Smooth muscle cell (in vitro differentiated cells): ENCODE measurements around the gene CNDP1. TPM values are rescaled to one million over a fixed set of nuclear protein-coding genes. Genes with fewer than 3 reads are reported as not detected.
"Not testable (repeated sequence)": the region's sequence is repeated elsewhere in the genome, so short reads cannot be mapped to it uniquely, and the experiment has no call there.

Experiments used
- DNase-seq: peaks from one replicate; lab custom pipeline; 2025; ENCODE audit not compliant: unreplicated experiment; lab: John Stamatoyannopoulos, UW
- H2AFZ ChIP-seq: fragments of 200-600 bp; sonication (generic); 2 replicates; pipeline ENCODE4 v1.6.0; 2016; ENCODE audit warnings: antibody characterized with exemption, low read depth, mild to moderate bottlenecking
- H3F3A ChIP-seq: fragments of 200-600 bp; sonication (generic); 2 replicates; pipeline ENCODE4 v1.6.0; 2017; ENCODE audit warnings: antibody characterized with exemption, low read depth
- H3K27ac ChIP-seq: fragments of 200-600 bp; sonication (generic); 2 replicates; pipeline ENCODE4 v1.5.1; 2016; ENCODE audit warnings: low read depth, mild to moderate bottlenecking
- H3K27me3 ChIP-seq: fragments of 200-600 bp; sonication (generic); 2 replicates; pipeline ENCODE4 v1.6.1; 2016; ENCODE audit warnings: low read depth, mild to moderate bottlenecking
- H3K36me3 ChIP-seq: fragments of 200-600 bp; sonication (generic); 2 replicates; pipeline ENCODE4 v1.5.1; 2016; ENCODE audit warnings: low read depth
- H3K4me1 ChIP-seq: fragments of 200-600 bp; sonication (generic); 2 replicates; pipeline ENCODE4 v1.5.1; 2016; ENCODE audit warnings: low read depth
- H3K4me2 ChIP-seq: fragments of 200-600 bp; sonication (generic); 2 replicates; pipeline ENCODE4 v1.6.0; 2016; ENCODE audit warnings: mild to moderate bottlenecking
- H3K4me3 ChIP-seq: fragments of 200-600 bp; sonication (generic); 2 replicates; pipeline ENCODE4 v1.5.1; 2016; ENCODE audit warnings: mild to moderate bottlenecking
- H3K79me2 ChIP-seq: fragments of 200-600 bp; sonication (generic); 2 replicates; pipeline ENCODE4 v1.6.0; 2016; ENCODE audit warnings: low read depth, mild to moderate bottlenecking
- H3K9ac ChIP-seq: fragments of 200-600 bp; sonication (generic); 2 replicates; pipeline ENCODE4 v1.6.0; 2016; ENCODE audit warnings: low read depth
- H3K9me3 ChIP-seq: fragments of 200-600 bp; sonication (generic); replicated peaks from 2 replicates; pipeline ENCODE4 v1.5.1; 2016; ENCODE audit warnings: low read depth
- H4K20me1 ChIP-seq: fragments of 200-600 bp; sonication (generic); 2 replicates; pipeline ENCODE4 v1.6.0; 2016; ENCODE audit warnings: low read depth
- WGBS: methylation state at CpG from one replicate; pipeline ENCODE4 v1.1.7; 2016; ENCODE audit warnings: low lambda C conversion rate; 5-methylcytosine and 5-hydroxymethylcytosine counted together
- polyA plus RNA-seq: library from polyadenylated mRNA; unstranded; fragments of >200 nt; fragmentation: Nextera tagmentation; extraction: Ambion mirVana; gene quantifications from 2 replicates; pipeline ENCODE4 v1.2.1, GENCODE V29; 2016
- total RNA-seq: library from RNA; depleted of rRNA; stranded (reverse); fragments of >200 nt; gene quantifications from 2 replicates; pipeline ENCODE4 v1.2.3, GENCODE V29; 2014
- TF ChIP-seq, protein P1 (sequence below): fragments of 200-600 bp; sonication (generic); IDR thresholded peaks from 2 replicates; pipeline ENCODE4 v1.5.1; 2017; ENCODE audit warnings: borderline replicate concordance, mild to moderate bottlenecking, antibody characterized with exemption; ENCODE audit not compliant: insufficient read depth, poor library complexity, severe bottlenecking

CNDP1 gene
- total and polyA plus RNA-seq, 2 experiments from 2014 or later, result not detected

DNA sequence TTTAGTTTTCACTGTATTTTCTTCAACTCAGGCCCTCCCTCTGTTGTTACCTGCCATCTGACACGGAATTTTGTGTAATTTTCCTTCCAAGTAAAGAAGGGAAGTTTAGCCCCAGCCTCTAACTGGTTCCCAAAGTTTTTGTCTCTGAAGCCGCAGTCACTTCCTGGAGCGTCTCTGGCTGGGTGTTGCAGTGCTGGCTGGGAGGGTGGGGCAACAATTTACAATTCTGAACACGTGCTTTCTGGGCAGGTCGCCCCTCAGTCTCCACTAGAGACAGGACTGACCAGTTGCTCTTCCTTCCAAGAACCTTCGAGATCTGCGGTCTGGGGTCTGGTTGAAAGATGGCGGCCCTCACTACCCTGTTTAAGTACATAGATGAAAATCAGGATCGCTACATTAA, 34.7 kb upstream of the CNDP1 start:
- H3K4me3 ChIP-seq, result peak overlapping the region; percentile 31

DNA sequence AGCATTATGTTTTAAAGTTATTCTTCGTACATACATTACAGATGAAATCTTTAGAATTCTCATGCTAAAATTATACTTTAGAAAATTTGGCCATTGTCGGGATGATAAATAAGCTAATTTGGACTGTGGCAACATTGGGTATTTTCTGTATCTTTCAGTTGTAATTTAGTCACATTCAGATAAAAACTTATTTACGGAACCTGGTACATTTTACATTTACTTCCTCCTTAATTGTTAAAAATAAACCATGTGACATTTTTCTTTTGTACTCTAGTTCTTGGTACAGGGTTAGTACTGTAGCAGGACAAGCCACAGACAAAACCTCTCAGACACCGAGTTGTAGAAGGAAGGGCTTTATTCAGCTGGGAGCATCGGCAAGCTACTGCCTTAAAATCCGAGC, 33.9 kb upstream of the CNDP1 start:
- no peaks in the 10 kb centered on the region for H3K9me3 ChIP-seq
- no peaks in the 10 kb centered on the region for H3K27me3 ChIP-seq
- H3K27ac ChIP-seq, result peak overlapping the region; percentile 70
- peak overlapping the region; percentile 78 for H3K4me2 ChIP-seq
- TF ChIP-seq, protein P1, sequence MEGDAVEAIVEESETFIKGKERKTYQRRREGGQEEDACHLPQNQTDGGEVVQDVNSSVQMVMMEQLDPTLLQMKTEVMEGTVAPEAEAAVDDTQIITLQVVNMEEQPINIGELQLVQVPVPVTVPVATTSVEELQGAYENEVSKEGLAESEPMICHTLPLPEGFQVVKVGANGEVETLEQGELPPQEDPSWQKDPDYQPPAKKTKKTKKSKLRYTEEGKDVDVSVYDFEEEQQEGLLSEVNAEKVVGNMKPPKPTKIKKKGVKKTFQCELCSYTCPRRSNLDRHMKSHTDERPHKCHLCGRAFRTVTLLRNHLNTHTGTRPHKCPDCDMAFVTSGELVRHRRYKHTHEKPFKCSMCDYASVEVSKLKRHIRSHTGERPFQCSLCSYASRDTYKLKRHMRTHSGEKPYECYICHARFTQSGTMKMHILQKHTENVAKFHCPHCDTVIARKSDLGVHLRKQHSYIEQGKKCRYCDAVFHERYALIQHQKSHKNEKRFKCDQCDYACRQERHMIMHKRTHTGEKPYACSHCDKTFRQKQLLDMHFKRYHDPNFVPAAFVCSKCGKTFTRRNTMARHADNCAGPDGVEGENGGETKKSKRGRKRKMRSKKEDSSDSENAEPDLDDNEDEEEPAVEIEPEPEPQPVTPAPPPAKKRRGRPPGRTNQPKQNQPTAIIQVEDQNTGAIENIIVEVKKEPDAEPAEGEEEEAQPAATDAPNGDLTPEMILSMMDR, result no peak
- H4K20me1 ChIP-seq, result peaks cover 12% of the 10 kb centered on the region
- peaks cover 3% of the 10 kb centered on the region for H3K36me3 ChIP-seq
- H3K4me1 ChIP-seq, result no peaks in the 10 kb centered on the region
- DNase-seq, result no peak
- peaks cover 20% of the 10 kb centered on the region for H3K79me2 ChIP-seq
- H3K4me3 ChIP-seq, result peak overlapping the region; percentile 31
- no peak overlapping the region for H2AFZ ChIP-seq
- H3K9ac ChIP-seq, result peak overlapping the region; percentile 11
- 74% methylated on average over 6 of the region's 6 CpGs for WGBS
- peaks cover 8% of the 10 kb centered on the region for H3F3A ChIP-seq

More for the DNA sequence above, 34.7 kb upstream of the CNDP1 start:
- Histone ChIP-seq H2AFZ (no peak overlapping the region), H3K79me2 (peaks cover 20% of the 10 kb centered on the region), H3K9me3 (no peaks in the 10 kb centered on the region), H3F3A (peaks cover 11% of the 10 kb centered on the region), H4K20me1 (peaks cover 12% of the 10 kb centered on the region), H3K27me3 (no peaks in the 10 kb centered on the region), H3K36me3 (peaks cover 3% of the 10 kb centered on the region), H3K9ac (peak overlapping the region; percentile 4), H3K4me2 (peak overlapping the region; percentile 78), H3K27ac (peak overlapping the region; percentile 70), H3K4me1 (no peaks in the 10 kb centered on the region)
- DNase-seq, result no peak
- 53% methylated on average over 9 of the region's 9 CpGs for WGBS
- TF ChIP-seq, protein P1, result no peak

DNA sequence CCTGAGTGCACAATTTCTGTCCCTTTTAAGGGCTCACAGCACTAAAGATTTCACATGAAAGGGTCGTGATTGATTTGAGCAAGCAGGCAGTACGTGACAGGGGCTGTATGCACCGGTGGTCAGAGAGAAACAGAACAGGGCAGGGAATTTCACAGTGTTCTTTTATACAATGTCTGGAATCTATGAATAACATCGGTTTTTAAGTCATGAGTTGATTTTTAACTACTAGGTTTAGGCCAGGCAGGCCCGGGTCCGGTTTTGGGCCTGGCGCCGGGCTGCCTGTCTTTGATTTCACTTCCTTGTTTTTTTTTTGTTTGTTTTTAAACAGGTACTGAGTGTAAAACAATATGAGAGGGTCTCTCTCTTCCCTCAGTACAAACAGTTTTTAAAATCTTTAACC, 33.5 kb upstream of the CNDP1 start:
- Histone ChIP-seq H4K20me1 (peaks cover 12% of the 10 kb centered on the region), H3K4me2 (peak overlapping the region; percentile 78), H3K79me2 (peaks cover 20% of the 10 kb centered on the region), H3K4me3 (peak overlapping the region; percentile 31), H3K9ac (peak overlapping the region; percentile 11), H3K27ac (peak overlapping the region; percentile 70)
- not testable (repeated sequence) for H3K36me3 ChIP-seq, H3K9me3 ChIP-seq, H2AFZ ChIP-seq, H3F3A ChIP-seq, H3K4me1 ChIP-seq, DNase-seq, H3K27me3 ChIP-seq
- 79% methylated on average over 8 of the region's 8 CpGs for WGBS

DNA sequence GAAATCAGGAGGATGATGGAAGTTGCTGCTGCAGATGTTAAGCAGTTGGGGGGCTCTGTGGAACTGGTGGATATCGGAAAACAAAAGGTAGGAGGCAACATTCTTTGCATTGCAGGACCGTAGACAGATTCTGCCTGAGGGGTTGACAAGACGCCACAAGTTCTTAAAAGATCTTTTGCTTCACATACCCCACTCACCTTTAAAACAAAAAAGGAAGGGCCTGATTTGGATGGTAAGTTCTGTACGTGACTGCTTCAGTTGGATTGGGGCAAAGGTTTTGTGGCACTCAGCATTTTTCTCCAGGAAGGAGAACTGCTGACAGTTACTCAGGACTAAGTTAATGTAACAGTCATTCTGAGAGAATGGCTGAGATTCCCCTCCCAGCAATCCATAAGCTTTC, 32.9 kb upstream of the CNDP1 start:
- Histone ChIP-seq H3K9ac (no peak overlapping the region), H3K27ac (peak overlapping the region; percentile 70), H2AFZ (no peak overlapping the region), H3K4me3 (peak overlapping the region; percentile 31), H3K4me2 (peak overlapping the region; percentile 51), H3K4me1 (no peaks in the 10 kb centered on the region), H4K20me1 (peaks cover 12% of the 10 kb centered on the region), H3K36me3 (peaks cover 3% of the 10 kb centered on the region), H3K79me2 (peaks cover 20% of the 10 kb centered on the region), H3K27me3 (no peaks in the 10 kb centered on the region), H3F3A (peaks cover 5% of the 10 kb centered on the region), H3K9me3 (no peaks in the 10 kb centered on the region)
- DNase-seq, result no peak
- TF ChIP-seq, protein P1, result no peak
- WGBS, result 62% methylated on average over 4 of the region's 4 CpGs
